Tongue (tissue), 2 donors: ENCODE measurements around the gene ITIH5. TPM values are rescaled to one million over a fixed set of nuclear protein-coding genes. Genes with fewer than 3 reads are reported as not detected.

Experiments
- DNase-seq: peaks from one replicate; pipeline ENCODE4 v3.0.0-alpha.2; 2015
- total RNA-seq: library from RNA; depleted of rRNA; stranded (reverse); fragments of >200 nt; gene quantifications from one replicate; pipeline ENCODE4 v1.2.3, GENCODE V29; 2014

Gene ITIH5
- total RNA-seq, 1 donor from 2014 or later = 67.9 TPM

- no peak for DNase-seq
Observed at GRCh38 chr10:7518693-7519092, 148.1 kb downstream of the ITIH5 start.

GRCh38 chr10:7515439-7515838, 151.3 kb downstream of the ITIH5 start:
- DNase-seq = peak; percentile 31

- no peak for DNase-seq
Observed at GRCh38 chr10:7513936-7514335, 152.8 kb downstream of the ITIH5 start.

- no peak for DNase-seq
Observed at GRCh38 chr10:7513455-7513854, 153.3 kb downstream of the ITIH5 start.

GRCh38 chr10:7512487-7512886, 154.3 kb downstream of the ITIH5 start:
- no peak for DNase-seq

- DNase-seq = no peak
Observed at GRCh38 chr10:7511612-7512011, 155.2 kb downstream of the ITIH5 start.

Other genes starting within 250 kb of the ITIH5 start
- gene ITIH2, start 36.4 kb upstream of the ITIH5 start, total RNA-seq = not detected
- gene KIN, start 121.0 kb upstream of the ITIH5 start, total RNA-seq = 13.7 TPM
- gene ATP5F1C, start 121.2 kb upstream of the ITIH5 start, total RNA-seq = 330 TPM
- gene TAF3, start 151.5 kb upstream of the ITIH5 start, total RNA-seq = 3.0 TPM